ENCODE measurements around the gene ANKMY1. TPM values are rescaled to one million over a fixed set of nuclear protein-coding genes. Genes with fewer than 3 reads are reported as not detected.

The ANKMY1 gene
- total and polyA plus RNA-seq, 2 donors (not counting 1 experiment from before 2014, with no cell fraction given), result 51.7 to 72.1 TPM

- H4K20me1 ChIP-seq (ENCODE audit: control insufficient read depth, insufficient read depth, low read length, poor library complexity, severe bottlenecking), result peaks cover 7% of the 10 kb centered on the region
- H3K4me1 ChIP-seq (ENCODE audit: control insufficient read depth in 2 of 2, insufficient read depth in 2 of 2, low read length in 2 of 2), result peaks cover 12 to 14% of the 10 kb centered on the region in 2 donors
- no peak overlapping the region for H3K4me3 ChIP-seq (ENCODE audit: control extremely low read depth in 1 of 5, extremely low read depth in 1 of 5, insufficient read depth in 1 of 5, low read depth in 2 of 5, low read length in 4 of 5)
- no peak overlapping the region for H3K4me3 Mint-ChIP-seq
- ATAC-seq (ENCODE audit: low read depth), result no peak
- H3K9me3 Mint-ChIP-seq (ENCODE audit: insufficient read depth), result no peaks in the 10 kb centered on the region
- H3K27me3 ChIP-seq (replicated peaks in 1 of 4; ENCODE audit: control extremely low read depth in 1 of 4, control insufficient read depth in 3 of 4, insufficient read depth in 4 of 4, low read length in 3 of 4), result no peaks in the 10 kb centered on the region
- DNase-seq, result no peak
- ChIA-PET POLR2A (no interaction called here), CTCF (interaction anchor here (1.8 kb wide), 1 partner anchor 75 kb away, joined by 4 read pairs; the partner anchor contains the start of gene CAPN10)
- peaks cover 1 to 10% of the 10 kb centered on the region in 2 experiments for H3K36me3 ChIP-seq (replicated peaks in 1 of 2; ENCODE audit: control extremely low read depth in 1 of 2, control insufficient read depth in 1 of 2, extremely low read depth in 1 of 2, insufficient read depth in 2 of 2, low read length in 1 of 2)
- peaks cover 10% of the 10 kb centered on the region for H3K4me1 Mint-ChIP-seq
- no peak overlapping the region for H3K4me2 ChIP-seq (replicated peaks; ENCODE audit: low read depth, low read length, poor library complexity, severe bottlenecking)
- H3K9ac ChIP-seq (ENCODE audit: low read length), result no peak overlapping the region
- H3K27me3 Mint-ChIP-seq, result no peaks in the 10 kb centered on the region
- H3K27ac Mint-ChIP-seq, result no peak overlapping the region
- intact Hi-C loops (cut with micrococcal nuclease), result no loop called here
- TF ChIP-seq CTCF (IDR thresholded peaks at IDR 0.05), result no peak
- no peak for TF ChIP-seq EZH2 (IDR thresholded peaks at IDR 0.05; ENCODE audit: borderline replicate concordance, insufficient read depth, low read depth, low read length, poor library complexity, severe bottlenecking)
- WGBS (ENCODE audit: insufficient coverage), result 96% methylated on average over 24 of the region's 31 CpGs
- peaks cover 0 to 3% (median 0%) of the 10 kb centered on the region in 3 donors for H3K9me3 ChIP-seq (ENCODE audit: control extremely low read depth in 1 of 3, control insufficient read depth in 2 of 3, insufficient read depth in 1 of 3, low read length in 2 of 3)
- no peak overlapping the region for H2AFZ ChIP-seq (ENCODE audit: insufficient read depth, low read depth, low read length, poor library complexity, severe bottlenecking)
- no peaks in the 10 kb centered on the region for H3K79me2 ChIP-seq (ENCODE audit: control insufficient read depth, insufficient read depth, low read length)
- no peak overlapping the region for H3K27ac ChIP-seq (ENCODE audit: low read length in 2 of 2)
These were observed 46.3 kb downstream of the ANKMY1 start for GRCh38 chr2:240511351-240512108.

GRCh38 chr2:240510513-240511210, 47.1 kb downstream of the ANKMY1 start:
- Histone ChIP-seq H3K9ac (ENCODE audit: low read length) (no peak overlapping the region), H2AFZ (ENCODE audit: insufficient read depth, low read depth, low read length, poor library complexity, severe bottlenecking) (no peak overlapping the region), H4K20me1 (ENCODE audit: control insufficient read depth, insufficient read depth, low read length, poor library complexity, severe bottlenecking) (peaks cover 7% of the 10 kb centered on the region), H3K4me2 (replicated peaks; ENCODE audit: low read depth, low read length, poor library complexity, severe bottlenecking) (no peak overlapping the region), H3K9me3 (ENCODE audit: control extremely low read depth in 1 of 3, control insufficient read depth in 2 of 3, insufficient read depth in 1 of 3, low read length in 2 of 3) (peaks cover 0 to 3% (median 0%) of the 10 kb centered on the region in 3 donors), H3K79me2 (ENCODE audit: control insufficient read depth, insufficient read depth, low read length) (no peaks in the 10 kb centered on the region), H3K36me3 (replicated peaks in 1 of 2; ENCODE audit: control extremely low read depth in 1 of 2, control insufficient read depth in 1 of 2, extremely low read depth in 1 of 2, insufficient read depth in 2 of 2, low read length in 1 of 2) (peaks cover 1 to 10% of the 10 kb centered on the region in 2 experiments), H3K4me1 (ENCODE audit: control insufficient read depth in 2 of 2, insufficient read depth in 2 of 2, low read length in 2 of 2) (peaks cover 12 to 14% of the 10 kb centered on the region in 2 donors), H3K27ac (ENCODE audit: low read length in 2 of 2) (no peak overlapping the region), H3K27me3 (replicated peaks in 1 of 4; ENCODE audit: control extremely low read depth in 1 of 4, control insufficient read depth in 3 of 4, insufficient read depth in 4 of 4, low read length in 3 of 4) (no peaks in the 10 kb centered on the region), H3K4me3 (ENCODE audit: control extremely low read depth in 1 of 5, extremely low read depth in 1 of 5, insufficient read depth in 1 of 5, low read depth in 2 of 5, low read length in 4 of 5) (no peak overlapping the region)
- CTCF ChIA-PET, result no interaction called here
- DNase-seq (no peak), ATAC-seq (ENCODE audit: low read depth) (no peak)
- no peak overlapping the region for H3K4me3 Mint-ChIP-seq
- 91% methylated on average over 12 of the region's 12 CpGs for WGBS (ENCODE audit: insufficient coverage)
- H3K27ac Mint-ChIP-seq, result no peak overlapping the region
- H3K9me3 Mint-ChIP-seq (ENCODE audit: insufficient read depth), result no peaks in the 10 kb centered on the region
- TF ChIP-seq EZH2 (IDR thresholded peaks at IDR 0.05; ENCODE audit: borderline replicate concordance, insufficient read depth, low read depth, low read length, poor library complexity, severe bottlenecking) (no peak), CTCF (IDR thresholded peaks at IDR 0.05) (no peak)
- intact Hi-C loops (cut with micrococcal nuclease), result no loop called here
- POLR2A ChIA-PET, result no interaction called here
- no peaks in the 10 kb centered on the region for H3K27me3 Mint-ChIP-seq
- peaks cover 10% of the 10 kb centered on the region for H3K4me1 Mint-ChIP-seq
